ENCODE data around the gene BDNF. TPM values are rescaled to one million over a fixed set of nuclear protein-coding genes. Genes with fewer than 3 reads are reported as not detected.
"Not testable (repeated sequence)": the region's sequence is repeated elsewhere in the genome, so short reads cannot be mapped to it uniquely, and the experiment has no call there.

The BDNF gene
- total and polyA plus RNA-seq, 2 experiments from 2014 or later: 0.36 to 0.37 TPM

DNA sequence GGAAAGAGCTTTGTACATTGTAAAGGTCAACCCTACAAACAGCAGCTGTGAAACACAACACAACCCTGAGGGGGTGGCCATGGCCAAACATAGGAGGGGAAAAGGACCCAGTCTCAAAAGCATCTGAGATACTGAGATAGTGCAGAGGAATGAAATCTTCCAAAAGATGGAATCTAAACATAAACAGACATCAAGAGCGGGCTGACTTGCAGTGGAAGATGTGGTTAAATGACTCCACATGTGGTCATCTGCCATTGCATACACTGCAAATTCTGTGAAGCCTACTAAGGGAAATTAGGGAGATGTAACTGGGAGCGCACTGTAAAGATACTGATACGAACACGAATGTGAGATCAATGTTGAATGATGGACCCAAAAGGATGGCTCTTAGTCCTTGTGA, 22.0 kb downstream of the BDNF start:
- H3K4me1 ChIP-seq (ENCODE audit: low read depth): no peaks in the 10 kb centered on the region
- no peak overlapping the region for H3K4me3 ChIP-seq
- DNase-seq (ENCODE audit: low read depth in 1 of 2, low spot score in 1 of 2): no peak
- H3K27me3 ChIP-seq: no peaks in the 10 kb centered on the region
- H3K36me3 ChIP-seq: no peaks in the 10 kb centered on the region
- TF ChIP-seq, protein P1, sequence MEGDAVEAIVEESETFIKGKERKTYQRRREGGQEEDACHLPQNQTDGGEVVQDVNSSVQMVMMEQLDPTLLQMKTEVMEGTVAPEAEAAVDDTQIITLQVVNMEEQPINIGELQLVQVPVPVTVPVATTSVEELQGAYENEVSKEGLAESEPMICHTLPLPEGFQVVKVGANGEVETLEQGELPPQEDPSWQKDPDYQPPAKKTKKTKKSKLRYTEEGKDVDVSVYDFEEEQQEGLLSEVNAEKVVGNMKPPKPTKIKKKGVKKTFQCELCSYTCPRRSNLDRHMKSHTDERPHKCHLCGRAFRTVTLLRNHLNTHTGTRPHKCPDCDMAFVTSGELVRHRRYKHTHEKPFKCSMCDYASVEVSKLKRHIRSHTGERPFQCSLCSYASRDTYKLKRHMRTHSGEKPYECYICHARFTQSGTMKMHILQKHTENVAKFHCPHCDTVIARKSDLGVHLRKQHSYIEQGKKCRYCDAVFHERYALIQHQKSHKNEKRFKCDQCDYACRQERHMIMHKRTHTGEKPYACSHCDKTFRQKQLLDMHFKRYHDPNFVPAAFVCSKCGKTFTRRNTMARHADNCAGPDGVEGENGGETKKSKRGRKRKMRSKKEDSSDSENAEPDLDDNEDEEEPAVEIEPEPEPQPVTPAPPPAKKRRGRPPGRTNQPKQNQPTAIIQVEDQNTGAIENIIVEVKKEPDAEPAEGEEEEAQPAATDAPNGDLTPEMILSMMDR (IDR thresholded peaks at IDR 0.05; ENCODE audit: low read depth, low read length): no peak
- H3K27ac ChIP-seq: no peak overlapping the region
- H3K9me3 ChIP-seq (ENCODE audit: low read depth): no peaks in the 10 kb centered on the region

DNA sequence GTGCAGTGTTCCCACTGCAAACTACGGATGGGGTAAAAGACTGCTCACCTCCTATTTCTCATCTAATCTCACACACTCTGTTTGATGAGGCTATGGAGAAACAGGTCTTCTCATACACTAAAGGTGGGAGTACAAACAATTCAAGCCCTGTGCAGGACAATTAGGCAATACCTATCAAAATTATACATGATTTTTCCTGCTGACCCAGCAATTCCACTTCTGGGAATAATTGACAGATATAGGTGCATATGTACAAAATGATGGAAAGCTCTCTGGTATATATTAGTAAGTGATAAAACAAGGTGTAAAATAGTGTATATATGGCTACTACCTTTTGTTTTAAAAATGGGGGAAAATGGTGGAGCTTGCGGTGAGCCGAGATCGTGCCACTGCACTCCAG, 23.1 kb downstream of the BDNF start:
- Histone ChIP-seq H3K4me3 (no peak overlapping the region), H3K36me3 (no peaks in the 10 kb centered on the region), H3K27me3 (no peaks in the 10 kb centered on the region), H3K9me3 (ENCODE audit: low read depth) (no peaks in the 10 kb centered on the region), H3K27ac (no peak overlapping the region), H3K4me1 (ENCODE audit: low read depth) (no peaks in the 10 kb centered on the region)
- TF ChIP-seq, protein P1 (IDR thresholded peaks at IDR 0.05; ENCODE audit: low read depth, low read length): no peak
- no peak for DNase-seq (ENCODE audit: low read depth in 1 of 2, low spot score in 1 of 2)

DNA sequence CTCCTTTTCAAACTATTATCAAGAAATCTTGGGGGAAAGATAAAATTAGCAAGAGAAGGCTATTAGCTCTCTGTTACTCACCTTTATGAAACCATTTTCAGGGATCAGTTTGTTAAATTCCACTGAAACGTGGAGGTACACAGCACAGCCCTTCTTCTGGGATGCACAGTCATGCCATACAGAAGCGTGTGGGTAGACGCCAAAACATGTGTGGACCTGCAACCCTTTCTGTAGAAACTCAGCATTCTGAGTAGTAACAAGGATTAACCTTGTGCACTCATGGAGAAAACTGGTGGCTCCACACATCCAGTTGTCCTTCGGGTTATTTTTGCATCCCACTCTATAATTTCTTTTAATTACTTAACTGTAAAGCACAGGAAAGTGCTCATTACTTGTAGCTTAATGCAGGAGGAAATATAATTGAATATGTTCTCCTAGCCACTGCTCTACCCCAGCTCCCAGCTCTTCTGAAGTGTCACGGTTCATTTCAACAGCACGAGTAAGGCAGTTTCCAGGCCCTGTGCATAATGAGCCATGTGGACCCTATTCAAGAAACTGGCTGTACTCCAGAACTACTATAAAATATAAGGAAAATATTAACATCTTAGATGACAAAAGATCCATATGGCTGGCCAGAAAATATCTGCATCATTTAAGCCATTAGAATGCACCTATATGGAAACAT, 26.1 kb downstream of the BDNF start:
- Histone ChIP-seq H3K4me1 (ENCODE audit: low read depth) (no peaks in the 10 kb centered on the region), H3K9me3 (ENCODE audit: low read depth) (no peaks in the 10 kb centered on the region)

DNA sequence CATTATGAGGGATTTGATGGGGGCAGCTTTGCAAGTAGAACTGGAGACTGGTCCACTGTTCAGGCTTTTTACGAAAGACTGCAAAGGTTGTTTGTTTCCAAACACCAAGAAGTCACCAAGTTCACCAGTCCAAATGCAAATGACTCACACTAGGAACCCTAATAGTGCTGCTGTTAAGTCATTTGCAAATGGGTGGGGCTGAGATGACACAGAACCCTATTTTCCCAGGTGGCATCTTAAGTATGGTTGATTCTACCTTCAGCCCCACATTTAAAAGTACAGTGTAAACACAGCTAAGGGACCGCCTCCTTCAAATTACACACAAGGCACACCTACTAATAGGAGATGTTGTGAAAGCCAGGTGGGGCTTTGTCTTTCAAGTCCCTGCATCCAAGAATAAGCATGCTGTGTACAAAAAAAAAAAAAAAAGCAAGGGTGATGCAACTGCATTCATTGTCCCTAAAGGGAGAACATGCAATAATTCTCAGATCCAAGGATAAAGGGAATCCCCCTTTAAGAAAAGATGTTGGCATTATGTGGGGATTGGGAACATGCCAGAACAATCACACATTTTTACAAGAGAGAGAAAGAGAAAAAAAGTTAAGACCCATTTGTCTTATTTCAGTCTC, 27.3 kb downstream of the BDNF start:
- Histone ChIP-seq H3K27me3 (no peaks in the 10 kb centered on the region), H3K9me3 (ENCODE audit: low read depth) (no peaks in the 10 kb centered on the region), H3K36me3 (no peaks in the 10 kb centered on the region), H3K4me1 (ENCODE audit: low read depth) (no peaks in the 10 kb centered on the region), H3K27ac (no peak overlapping the region), H3K4me3 (no peak overlapping the region)
- TF ChIP-seq, protein P1 (IDR thresholded peaks at IDR 0.05; ENCODE audit: low read depth, low read length): no peak
- DNase-seq (ENCODE audit: low read depth in 1 of 2, low spot score in 1 of 2): no peak

More for the DNA sequence above, 26.1 kb downstream of the BDNF start:
- no peak overlapping the region for H3K4me3 ChIP-seq
- no peak for DNase-seq (ENCODE audit: low read depth in 1 of 2, low spot score in 1 of 2)
- TF ChIP-seq, protein P1 (IDR thresholded peaks at IDR 0.05; ENCODE audit: low read depth, low read length): no peak
- no peaks in the 10 kb centered on the region for H3K27me3 ChIP-seq
- no peaks in the 10 kb centered on the region for H3K36me3 ChIP-seq
- no peak overlapping the region for H3K27ac ChIP-seq

DNA sequence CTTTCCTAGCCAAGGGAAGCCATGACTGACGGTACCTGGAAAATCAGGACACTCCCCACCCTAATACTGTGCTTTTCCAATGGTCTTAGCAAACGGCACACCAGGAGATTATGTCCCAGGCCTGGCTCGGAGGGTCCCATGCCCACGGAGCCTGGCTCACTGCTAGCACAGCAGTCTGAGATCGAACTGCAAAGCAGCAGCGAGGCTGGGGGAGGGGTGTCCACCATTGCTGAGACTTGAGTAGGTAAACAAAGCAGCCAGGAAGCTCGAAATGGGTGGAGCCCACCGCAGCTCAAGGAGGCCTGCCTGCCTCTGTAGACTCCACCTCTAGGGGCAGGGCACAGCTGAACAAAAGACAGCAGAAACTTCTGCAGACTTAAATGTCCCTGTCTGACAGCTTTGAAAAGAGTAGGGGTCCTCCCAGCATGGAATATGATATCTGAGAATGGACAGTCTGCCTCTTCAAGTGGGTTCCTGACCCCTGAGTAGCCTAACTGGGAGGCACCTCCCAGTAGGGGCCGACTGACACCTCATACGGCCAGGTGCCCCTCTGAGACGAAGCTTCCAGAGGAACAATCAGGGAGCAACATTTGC, 34.6 kb downstream of the BDNF start:
- not testable (repeated sequence) for H3K27me3 ChIP-seq; H3K9me3 ChIP-seq (ENCODE audit: low read depth); H3K4me1 ChIP-seq (ENCODE audit: low read depth); H3K27ac ChIP-seq; H3K4me3 ChIP-seq; DNase-seq (ENCODE audit: low read depth in 1 of 2, low spot score in 1 of 2); H3K36me3 ChIP-seq

DNA sequence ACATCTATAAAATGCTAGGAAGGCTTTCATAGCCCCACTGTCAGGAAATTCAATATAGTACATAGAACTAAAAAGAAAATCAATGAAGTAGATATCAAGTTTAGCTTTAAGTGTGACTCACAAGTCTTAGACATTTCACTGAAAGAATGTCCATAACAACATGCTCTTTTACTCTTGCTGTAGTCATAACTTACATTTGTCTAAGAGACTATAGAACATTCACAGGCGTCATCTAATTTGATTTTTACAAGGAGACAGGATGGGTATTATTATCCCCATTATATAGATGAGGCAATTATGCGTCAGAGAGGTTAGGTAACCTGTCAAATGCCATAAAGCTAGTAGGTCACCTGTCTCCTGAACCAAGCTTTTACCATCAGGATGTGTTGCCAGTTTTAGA, 36.9 kb downstream of the BDNF start:
- H3K27ac ChIP-seq: no peak overlapping the region
- no peaks in the 10 kb centered on the region for H3K27me3 ChIP-seq
- no peaks in the 10 kb centered on the region for H3K36me3 ChIP-seq
- TF ChIP-seq, protein P1 (IDR thresholded peaks at IDR 0.05; ENCODE audit: low read depth, low read length): no peak
- peak in 1 of 2 donors; percentile 19 for DNase-seq (ENCODE audit: low read depth in 1 of 2, low spot score in 1 of 2)
- H3K4me1 ChIP-seq (ENCODE audit: low read depth): no peaks in the 10 kb centered on the region
- H3K9me3 ChIP-seq (ENCODE audit: low read depth): no peaks in the 10 kb centered on the region
- no peak overlapping the region for H3K4me3 ChIP-seq
